ENCODE measurements around the gene TUBGCP6.
A peak's percentile ranks its signal among the peaks of the same experiment; 100 is the strongest.

DNA sequence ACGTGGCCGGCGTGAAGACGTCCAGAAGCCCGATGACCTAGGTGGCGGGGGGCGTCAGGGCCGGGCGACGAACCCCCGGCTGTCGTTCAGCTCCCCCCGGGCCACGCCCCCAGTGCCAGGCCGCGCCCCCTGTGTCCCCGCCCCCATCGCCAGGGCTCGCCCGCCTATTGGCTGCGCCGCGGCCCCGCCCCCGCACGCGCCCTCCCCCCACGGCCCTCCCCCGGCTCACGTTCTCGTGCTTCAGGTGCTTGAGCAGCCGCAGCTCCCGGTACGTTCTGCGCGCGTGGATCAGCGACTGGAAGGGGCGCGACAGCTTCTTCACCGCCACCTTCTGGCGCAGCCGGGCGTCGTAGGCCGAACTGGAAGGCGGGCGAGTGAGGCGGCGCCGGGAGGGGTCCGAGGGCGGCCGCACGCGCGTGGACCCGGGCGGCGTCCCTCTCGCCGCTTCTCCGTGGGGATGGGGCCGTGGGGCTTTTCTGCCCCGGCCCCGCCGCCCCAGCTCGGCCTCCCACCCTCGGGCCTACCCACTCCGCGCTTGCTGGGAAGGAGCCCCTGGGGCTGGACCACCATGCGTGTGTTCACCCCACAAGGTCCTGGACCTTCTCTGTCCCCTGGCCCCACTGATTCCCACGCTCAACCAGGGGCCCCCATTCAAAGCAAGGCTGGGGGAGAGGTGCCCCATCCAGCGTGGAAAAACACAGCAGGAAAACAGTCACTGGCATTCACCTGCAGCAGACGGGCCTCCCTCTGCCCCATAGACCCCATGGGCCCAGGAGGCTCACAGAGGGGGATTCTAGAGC lies 23.0 kb upstream of the TUBGCP6 start:
- TF ChIP-seq, protein P1, sequence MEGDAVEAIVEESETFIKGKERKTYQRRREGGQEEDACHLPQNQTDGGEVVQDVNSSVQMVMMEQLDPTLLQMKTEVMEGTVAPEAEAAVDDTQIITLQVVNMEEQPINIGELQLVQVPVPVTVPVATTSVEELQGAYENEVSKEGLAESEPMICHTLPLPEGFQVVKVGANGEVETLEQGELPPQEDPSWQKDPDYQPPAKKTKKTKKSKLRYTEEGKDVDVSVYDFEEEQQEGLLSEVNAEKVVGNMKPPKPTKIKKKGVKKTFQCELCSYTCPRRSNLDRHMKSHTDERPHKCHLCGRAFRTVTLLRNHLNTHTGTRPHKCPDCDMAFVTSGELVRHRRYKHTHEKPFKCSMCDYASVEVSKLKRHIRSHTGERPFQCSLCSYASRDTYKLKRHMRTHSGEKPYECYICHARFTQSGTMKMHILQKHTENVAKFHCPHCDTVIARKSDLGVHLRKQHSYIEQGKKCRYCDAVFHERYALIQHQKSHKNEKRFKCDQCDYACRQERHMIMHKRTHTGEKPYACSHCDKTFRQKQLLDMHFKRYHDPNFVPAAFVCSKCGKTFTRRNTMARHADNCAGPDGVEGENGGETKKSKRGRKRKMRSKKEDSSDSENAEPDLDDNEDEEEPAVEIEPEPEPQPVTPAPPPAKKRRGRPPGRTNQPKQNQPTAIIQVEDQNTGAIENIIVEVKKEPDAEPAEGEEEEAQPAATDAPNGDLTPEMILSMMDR (IDR thresholded peaks at IDR 0.05) = peak in 3 of 4 experiments; percentile 22 to 45 (median 32)
- TF ChIP-seq POLR2A (IDR thresholded peaks at IDR 0.05) (no peak), POLR2AphosphoS5 (IDR thresholded peaks at IDR 0.05) (peak; percentile 7)

Data from prostate gland (tissue), 2 donors.